Bronchial epithelial cell (primary cell): ENCODE results near the gene TMEM95. TPM values are rescaled to one million over a fixed set of nuclear protein-coding genes. Genes with fewer than 3 reads are reported as not detected.

ENCODE experiments used
- DNase-seq: peaks from one replicate; pipeline ENCODE4 v3.0.0-alpha.2; 2010; ENCODE audit warnings: low read depth
- FAIRE-seq: peaks from 2 replicates; lab custom pipeline; 2011; peaks lifted over from hg19 to GRCh38; lab: Jason Lieb, UNC
- H3K27me3 ChIP-seq: 2 replicates; pipeline ENCODE4 v1.5.1; 2011; ENCODE audit warnings: low read length; ENCODE audit not compliant: control insufficient read depth, insufficient read depth
- H3K36me3 ChIP-seq: 2 replicates; pipeline ENCODE4 v1.5.1; 2011; ENCODE audit warnings: low read length; ENCODE audit not compliant: control insufficient read depth, insufficient read depth
- H3K4me3 ChIP-seq: 2 replicates; pipeline ENCODE4 v1.5.1; 2011; ENCODE audit warnings: mild to moderate bottlenecking, low read depth, low read length, control low read depth
- total RNA-seq: library from RNA; depleted of rRNA; stranded (reverse); fragments of >200 nt; gene quantifications from 2 replicates; pipeline ENCODE4 v1.2.1, GENCODE V29; 2014
- TF ChIP-seq, protein P1 (sequence below): IDR thresholded peaks from 2 replicates; pipeline ENCODE4 v1.5.1; 2011; ENCODE audit warnings: mild to moderate bottlenecking, moderate library complexity, low read length, control low read depth, inconsistent platforms; ENCODE audit not compliant: insufficient read depth, severe bottlenecking

The TMEM95 gene
- total RNA-seq, 1 donor from 2014 or later = not detected

DNA sequence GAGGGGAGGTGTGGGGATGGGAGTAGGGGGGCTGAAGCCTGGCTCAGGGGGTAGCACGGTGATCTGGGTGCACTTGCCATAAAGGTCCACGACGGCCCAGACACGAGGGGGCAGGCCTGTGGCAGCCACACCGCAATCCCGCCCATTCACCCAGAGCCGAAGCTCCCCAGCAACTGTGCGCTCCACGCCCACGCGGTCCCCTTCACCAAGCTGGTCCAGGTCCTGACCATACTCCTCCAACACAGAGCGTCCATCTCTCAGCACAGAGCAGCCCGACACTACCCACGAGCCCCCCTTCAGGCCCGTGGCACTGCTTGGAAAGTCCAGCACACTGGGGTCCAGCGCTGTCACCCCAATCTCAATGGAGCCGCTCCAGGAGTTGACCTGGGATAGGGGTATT is 27.5 kb upstream of the TMEM95 start:
- H3K27me3 ChIP-seq = no peaks in the 10 kb centered on the region
- DNase-seq (no peak), FAIRE-seq (no peak)
- no peak overlapping the region for H3K4me3 ChIP-seq
- H3K36me3 ChIP-seq = peaks cover 29% of the 10 kb centered on the region
- TF ChIP-seq, protein P1, sequence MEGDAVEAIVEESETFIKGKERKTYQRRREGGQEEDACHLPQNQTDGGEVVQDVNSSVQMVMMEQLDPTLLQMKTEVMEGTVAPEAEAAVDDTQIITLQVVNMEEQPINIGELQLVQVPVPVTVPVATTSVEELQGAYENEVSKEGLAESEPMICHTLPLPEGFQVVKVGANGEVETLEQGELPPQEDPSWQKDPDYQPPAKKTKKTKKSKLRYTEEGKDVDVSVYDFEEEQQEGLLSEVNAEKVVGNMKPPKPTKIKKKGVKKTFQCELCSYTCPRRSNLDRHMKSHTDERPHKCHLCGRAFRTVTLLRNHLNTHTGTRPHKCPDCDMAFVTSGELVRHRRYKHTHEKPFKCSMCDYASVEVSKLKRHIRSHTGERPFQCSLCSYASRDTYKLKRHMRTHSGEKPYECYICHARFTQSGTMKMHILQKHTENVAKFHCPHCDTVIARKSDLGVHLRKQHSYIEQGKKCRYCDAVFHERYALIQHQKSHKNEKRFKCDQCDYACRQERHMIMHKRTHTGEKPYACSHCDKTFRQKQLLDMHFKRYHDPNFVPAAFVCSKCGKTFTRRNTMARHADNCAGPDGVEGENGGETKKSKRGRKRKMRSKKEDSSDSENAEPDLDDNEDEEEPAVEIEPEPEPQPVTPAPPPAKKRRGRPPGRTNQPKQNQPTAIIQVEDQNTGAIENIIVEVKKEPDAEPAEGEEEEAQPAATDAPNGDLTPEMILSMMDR = no peak

DNA sequence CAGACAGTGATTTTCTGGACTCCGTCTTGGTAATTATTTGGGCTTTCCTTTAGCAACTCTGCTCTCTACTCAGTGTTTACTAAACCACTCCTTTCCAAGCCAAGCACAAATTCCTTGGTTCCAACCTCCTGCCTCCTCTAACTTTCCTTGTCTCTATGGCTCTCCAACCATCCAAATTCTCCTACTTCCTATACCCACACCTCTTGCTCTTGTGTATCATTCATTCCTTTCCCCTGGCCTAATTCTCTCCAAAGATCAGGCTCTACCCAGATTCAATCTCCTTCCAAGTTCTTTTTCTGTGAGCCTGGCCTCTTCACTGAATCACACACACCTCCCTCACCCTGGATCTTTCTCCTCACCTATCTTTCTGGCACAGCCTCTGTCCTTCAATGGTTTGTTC is 26.9 kb upstream of the TMEM95 start:
- no peak for DNase-seq
- Histone ChIP-seq H3K4me3 (no peak overlapping the region), H3K36me3 (peaks cover 24% of the 10 kb centered on the region), H3K27me3 (no peaks in the 10 kb centered on the region)
- TF ChIP-seq, protein P1 = no peak
- no peak for FAIRE-seq

DNA sequence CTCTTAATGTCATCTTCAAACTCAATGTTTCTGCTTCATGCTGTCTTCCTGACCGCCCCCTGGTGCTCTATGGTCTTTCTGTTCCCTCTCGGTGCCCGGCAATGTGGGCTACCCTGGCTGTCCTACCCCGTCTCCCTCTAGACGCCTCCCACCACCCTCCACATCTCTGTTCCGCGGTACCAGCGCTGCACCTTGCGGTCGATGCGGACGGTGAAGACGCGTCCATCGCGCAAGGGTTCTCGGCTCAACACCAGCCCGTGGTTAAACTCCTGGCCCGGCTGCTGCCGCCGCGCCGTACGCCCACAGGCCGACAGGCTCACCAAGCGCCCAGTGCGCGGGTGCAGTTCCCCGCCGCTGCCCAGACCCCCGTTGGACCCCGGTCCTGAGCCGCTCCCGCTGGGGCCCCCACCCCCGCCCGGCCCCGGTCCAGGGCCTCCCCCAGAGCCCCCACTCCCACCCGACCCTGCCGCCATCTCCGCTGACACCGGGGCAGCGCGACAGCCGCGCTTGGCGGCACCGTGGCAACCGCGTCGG is 26.0 kb upstream of the TMEM95 start, which contains the start of gene NEURL4:
Gene NEURL4, minus strand, starts transcription at position 496 of the 534 bp plus-strand sequence. Its CDS starts 23 bp downstream, at position 473.
- H3K36me3 ChIP-seq = peaks cover 16% of the 10 kb centered on the region
- peak within 1 kb of the TSS; percentile 87 for H3K4me3 ChIP-seq
- no peaks in the 10 kb centered on the region for H3K27me3 ChIP-seq
- FAIRE-seq = no peak
- TF ChIP-seq, protein P1 = peak; percentile 1
- DNase-seq = no peak

DNA sequence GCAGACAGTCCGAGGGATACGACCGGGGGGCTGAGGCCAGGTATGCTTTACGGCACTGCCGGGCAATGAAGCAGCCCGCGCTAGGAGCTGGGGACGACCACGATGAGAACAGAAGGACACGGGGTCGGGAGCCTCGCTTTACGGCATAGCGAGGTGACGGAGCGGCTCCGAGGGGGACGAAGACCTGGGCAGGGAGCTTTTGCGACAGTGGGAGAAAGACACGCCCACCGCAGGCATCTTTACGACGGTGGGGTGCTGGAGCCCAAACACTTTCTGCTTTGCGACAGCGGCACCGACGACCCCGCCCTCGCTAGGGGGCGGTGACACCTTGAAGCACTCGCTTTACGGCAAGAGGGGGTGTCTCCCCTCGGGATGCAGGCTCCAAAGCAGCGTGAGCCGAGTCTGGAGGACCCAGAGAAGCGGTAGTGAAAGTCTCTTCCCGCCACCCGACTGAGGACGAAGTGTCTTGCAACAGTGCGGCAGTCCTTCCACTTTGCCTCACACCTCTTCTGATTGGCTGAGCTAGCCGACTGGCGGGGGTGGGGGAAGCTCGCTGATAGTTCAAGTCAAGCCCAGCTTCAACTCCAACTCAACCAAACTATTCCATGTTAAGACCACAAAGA is 25.5 kb upstream of the TMEM95 start:
- TF ChIP-seq, protein P1 = no peak
- DNase-seq (peak; percentile 94), FAIRE-seq (peak; percentile 68)
- Histone ChIP-seq H3K36me3 (peaks cover 12% of the 10 kb centered on the region), H3K4me3 (peak overlapping the region; percentile 87), H3K27me3 (no peaks in the 10 kb centered on the region)

DNA sequence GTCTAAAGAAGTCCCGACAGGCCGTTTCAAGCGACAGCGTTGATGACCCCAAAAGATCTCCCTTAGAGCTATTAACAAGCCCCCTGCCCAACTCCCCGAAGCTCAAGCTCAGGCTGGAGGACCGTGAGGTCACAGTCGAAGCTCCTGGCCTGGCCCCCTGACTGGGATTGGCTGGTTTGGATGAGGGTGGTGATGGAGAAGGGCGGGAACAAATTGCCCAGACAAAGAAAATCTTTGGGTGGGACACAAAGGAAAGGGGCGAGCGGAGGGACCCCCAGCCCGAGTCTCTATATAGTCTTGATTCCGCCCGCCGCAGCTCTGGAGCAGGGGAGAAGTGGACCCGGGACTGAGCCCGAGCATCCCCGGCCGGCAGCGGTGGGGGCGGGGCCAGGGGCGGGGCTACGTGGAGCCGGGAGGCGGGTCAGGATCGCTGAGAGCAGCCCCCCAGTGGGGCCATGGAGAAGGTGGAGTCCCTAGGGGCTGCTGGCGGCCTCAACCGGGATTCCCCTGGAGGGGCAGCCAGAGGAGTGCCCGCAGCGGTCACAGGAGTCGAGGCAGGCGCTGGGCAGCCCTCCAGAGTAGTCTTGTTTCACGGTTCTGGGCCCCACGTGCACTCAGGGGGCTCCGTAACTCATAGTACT is 24.8 kb upstream of the TMEM95 start:
- Histone ChIP-seq H3K36me3 (peaks cover 7% of the 10 kb centered on the region), H3K27me3 (no peaks in the 10 kb centered on the region), H3K4me3 (peak overlapping the region; percentile 87)
- DNase-seq (peak; percentile 76), FAIRE-seq (no peak)
- TF ChIP-seq, protein P1 = no peak
